ENCODE measurements around the gene YPEL2. TPM values are rescaled to one million over a fixed set of nuclear protein-coding genes. Genes with fewer than 3 reads are reported as not detected.

Gene YPEL2
- total and polyA plus RNA-seq, 2 of the 13 experiments (the other 11 are each of a cell fraction or from before 2014, with no cell fraction given) = 8.5 to 21.1 TPM

GRCh38 chr17:59401725-59402124 is 70.3 kb downstream of the YPEL2 start (continued):
- TF ChIP-seq LRRFIP1 (CRISPR knock-in tag; conservative IDR thresholded peaks at IDR 0.05) (no peak), SP5 (CRISPR knock-in tag; IDR thresholded peaks at IDR 0.05; ENCODE audit: borderline replicate concordance, low read depth) (peak; percentile 21; the same call in 1 of the 2 replicates), HNRNPH1 (optimal IDR thresholded peaks at IDR 0.05; ENCODE audit: low read depth, low read length) (no peak), ZNF781 (CRISPR knock-in tag; IDR thresholded peaks at IDR 0.05; ENCODE audit: borderline replicate concordance, not compliant biosample characterization) (no peak), MAZ (IDR thresholded peaks at IDR 0.05; ENCODE audit: borderline replicate concordance, low read depth, low read length) (no peak), MAZ (CRISPR knock-in tag; IDR thresholded peaks at IDR 0.05; ENCODE audit: low read depth) (no peak), KLF11 (CRISPR knock-in tag; IDR thresholded peaks at IDR 0.05) (0 out of 2 replicates have a peak, but pooled peaks have one; percentile 22), THRA (CRISPR knock-in tag; IDR thresholded peaks at IDR 0.05; ENCODE audit: borderline replicate concordance) (0 out of 2 replicates have a peak, but pooled peaks have one; percentile 12), HMG20B (CRISPR knock-in tag; conservative IDR thresholded peaks at IDR 0.05) (peak; percentile 48; the same call in 1 of the 2 replicates), HDAC1 (CRISPR knock-in tag; IDR thresholded peaks at IDR 0.05) (no peak), PLRG1 (conservative IDR thresholded peaks at IDR 0.05) (no peak), ZNF609 (CRISPR knock-in tag; IDR thresholded peaks at IDR 0.05; ENCODE audit: borderline replicate concordance) (peak; percentile 68; the same call in 1 of the 2 replicates), E2F5 (CRISPR knock-in tag; conservative IDR thresholded peaks at IDR 0.05) (no peak), GFI1 (CRISPR knock-in tag; IDR thresholded peaks at IDR 0.05; ENCODE audit: borderline replicate concordance) (peak; percentile 73; the same call in 1 of the 2 replicates), ZNF713 (CRISPR knock-in tag; IDR thresholded peaks at IDR 0.05) (no peak), PHF21A (CRISPR knock-in tag; IDR thresholded peaks at IDR 0.05) (peak; percentile 37; the same call in 1 of the 2 replicates), ZIK1 (CRISPR knock-in tag; IDR thresholded peaks at IDR 0.05; ENCODE audit: borderline replicate concordance, low read depth) (no peak), ZNF260 (CRISPR knock-in tag; IDR thresholded peaks at IDR 0.05; ENCODE audit: borderline replicate concordance, low read depth) (0 out of 2 replicates have a peak, but pooled peaks have one; percentile 72), TBX3 (IDR thresholded peaks at IDR 0.05; ENCODE audit: borderline replicate concordance) (no peak), KMT2A (CRISPR knock-in tag; IDR thresholded peaks at IDR 0.05) (no peak), TRIM24 (CRISPR knock-in tag; IDR thresholded peaks at IDR 0.05) (no peak), NCOA2 (CRISPR knock-in tag; IDR thresholded peaks at IDR 0.05) (peak; percentile 44; the same call in 1 of the 2 replicates)
